DMS 273 (cell line): Measurements from ENCODE around the gene IRX2.

Experiments
- DNase-seq: peaks from one replicate; lab custom pipeline; 2025; ENCODE audit not compliant: unreplicated experiment; lab: John Stamatoyannopoulos, UW

IRX2 gene

DNA sequence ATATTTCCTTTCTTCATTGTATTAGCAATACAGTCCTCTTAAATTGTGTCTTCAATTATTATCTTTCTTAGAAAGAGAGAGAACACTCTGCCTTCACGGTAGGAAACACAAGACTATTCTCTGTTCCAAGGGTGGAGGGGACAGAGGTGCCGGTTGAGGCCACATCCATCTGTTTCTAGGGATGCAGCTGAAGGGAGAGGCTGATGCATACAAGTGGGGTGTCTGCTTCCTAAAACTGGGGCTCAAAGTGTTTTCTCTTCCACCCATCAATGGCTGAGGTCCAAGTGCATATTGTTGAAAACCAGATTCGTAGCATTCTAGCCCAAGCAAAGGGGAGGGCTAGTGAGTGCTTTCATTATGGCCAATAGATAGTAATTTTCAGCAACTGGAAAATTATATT, 9.5 kb downstream of the IRX2 start:
- no peak for DNase-seq

- no peak for DNase-seq
Measured at GRCh38 chr5:2740876-2741555, 10.5 kb downstream of the IRX2 start.

DNA sequence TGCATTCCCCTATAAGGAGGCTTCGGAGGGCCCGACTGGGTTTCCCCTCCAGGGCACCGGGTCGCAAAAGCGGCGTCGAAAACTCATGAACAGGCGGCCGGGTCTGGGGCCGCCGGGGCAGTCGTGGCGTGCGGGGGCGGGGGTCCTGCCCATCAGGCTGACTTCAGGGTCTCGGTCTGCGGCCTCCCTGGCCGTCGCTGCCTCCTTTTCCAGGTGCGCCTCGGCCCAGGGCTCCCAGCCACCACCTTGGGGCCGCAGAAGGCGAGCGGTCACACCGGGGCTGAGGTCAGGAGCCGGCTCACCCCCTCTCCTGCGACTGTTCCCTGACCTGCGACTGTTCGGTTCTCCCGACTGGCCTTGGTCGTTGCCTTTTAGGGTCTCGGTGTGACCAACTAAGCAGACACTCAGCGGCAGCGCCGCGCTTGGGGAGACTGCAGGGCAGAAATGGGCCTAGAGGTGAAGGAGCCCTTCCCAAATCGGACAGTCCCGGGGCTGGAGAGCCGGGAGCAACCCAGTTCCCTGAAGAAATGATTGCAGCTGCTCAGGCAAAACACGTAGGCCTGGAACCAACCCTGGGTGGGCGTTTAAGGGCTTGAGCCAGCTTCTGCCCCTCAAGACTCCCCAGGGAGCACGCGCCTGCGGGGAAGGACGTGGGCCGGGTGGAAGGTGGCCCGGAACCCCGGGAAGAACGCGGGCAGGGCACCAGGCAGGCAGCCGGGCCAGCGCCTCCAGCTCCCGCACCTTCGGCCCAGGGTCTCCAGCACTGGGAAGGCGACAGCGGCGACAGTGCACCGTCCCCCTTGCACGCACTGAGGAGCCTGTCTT, 11.2 kb downstream of the IRX2 start:
- no peak for DNase-seq

DNA sequence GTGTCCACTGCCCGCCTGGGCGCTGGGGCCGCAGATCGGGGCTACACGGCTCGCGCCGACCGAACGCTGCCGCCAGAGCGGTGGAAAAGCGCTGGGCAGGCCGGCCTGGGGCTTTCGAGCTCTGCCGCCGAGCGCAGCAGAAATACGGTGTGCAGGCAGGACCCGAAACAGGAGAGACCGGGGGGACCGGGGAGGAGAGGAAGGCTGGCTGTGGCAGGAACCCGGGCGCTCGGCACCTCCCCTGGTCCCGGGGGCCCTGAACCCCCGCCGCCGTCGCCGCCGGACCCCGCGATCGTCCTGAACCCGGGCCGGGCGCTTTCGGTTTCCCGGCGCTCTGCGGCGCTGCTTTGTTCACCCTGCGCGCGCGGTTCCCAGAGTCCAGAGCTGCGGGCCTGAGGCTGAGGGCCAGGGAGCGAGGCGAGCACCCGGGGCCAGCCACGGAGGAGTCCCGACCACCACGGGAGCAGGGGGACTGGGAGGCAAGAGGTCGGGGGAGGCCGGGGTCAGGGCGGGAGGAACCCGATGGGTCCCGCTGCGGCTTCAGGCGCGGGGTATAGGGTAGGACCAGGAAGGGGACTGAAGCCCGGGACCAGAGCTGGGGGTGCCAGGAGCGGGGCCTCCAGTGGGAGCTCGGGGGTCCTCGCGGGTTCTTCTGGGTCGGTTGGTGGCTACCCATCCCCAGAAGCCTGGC, 12.0 kb downstream of the IRX2 start:
- no peak for DNase-seq

DNA sequence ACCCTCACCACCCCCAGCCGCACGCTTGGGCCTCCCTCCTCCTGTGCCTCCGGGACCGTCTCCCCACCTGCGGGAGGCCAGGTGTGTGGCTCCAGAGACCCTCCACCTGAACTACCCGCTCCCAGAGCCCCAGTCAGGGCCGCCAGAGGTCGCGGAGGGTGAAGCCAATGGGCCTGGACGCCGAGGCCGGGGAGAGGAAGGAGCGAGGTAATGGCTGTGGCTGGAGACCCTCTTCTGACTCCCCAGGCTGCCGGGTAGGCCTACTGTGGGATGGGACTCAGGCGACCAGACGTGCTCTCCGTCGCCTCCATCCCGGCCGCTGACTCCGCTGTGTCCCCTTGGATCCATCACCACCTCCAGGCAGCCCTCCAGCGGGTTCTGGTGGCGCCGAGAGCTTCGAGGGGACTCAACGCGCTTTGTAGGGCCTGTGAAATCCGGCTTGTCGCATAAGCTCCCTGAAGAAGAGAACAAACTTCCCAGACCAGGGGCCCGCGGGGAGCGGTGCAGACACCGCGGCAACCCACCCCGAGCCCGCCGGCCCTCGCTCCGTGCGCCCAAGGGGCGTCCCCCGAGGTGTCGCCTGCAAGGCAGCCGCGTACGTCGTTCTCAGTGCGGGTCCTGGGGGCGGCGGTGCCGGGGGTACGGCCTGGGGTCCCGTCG, 12.6 kb downstream of the IRX2 start:
- DNase-seq = no peak

GRCh38 chr5:2738156-2738699, 13.2 kb downstream of the IRX2 start:
- no peak for DNase-seq

DNA sequence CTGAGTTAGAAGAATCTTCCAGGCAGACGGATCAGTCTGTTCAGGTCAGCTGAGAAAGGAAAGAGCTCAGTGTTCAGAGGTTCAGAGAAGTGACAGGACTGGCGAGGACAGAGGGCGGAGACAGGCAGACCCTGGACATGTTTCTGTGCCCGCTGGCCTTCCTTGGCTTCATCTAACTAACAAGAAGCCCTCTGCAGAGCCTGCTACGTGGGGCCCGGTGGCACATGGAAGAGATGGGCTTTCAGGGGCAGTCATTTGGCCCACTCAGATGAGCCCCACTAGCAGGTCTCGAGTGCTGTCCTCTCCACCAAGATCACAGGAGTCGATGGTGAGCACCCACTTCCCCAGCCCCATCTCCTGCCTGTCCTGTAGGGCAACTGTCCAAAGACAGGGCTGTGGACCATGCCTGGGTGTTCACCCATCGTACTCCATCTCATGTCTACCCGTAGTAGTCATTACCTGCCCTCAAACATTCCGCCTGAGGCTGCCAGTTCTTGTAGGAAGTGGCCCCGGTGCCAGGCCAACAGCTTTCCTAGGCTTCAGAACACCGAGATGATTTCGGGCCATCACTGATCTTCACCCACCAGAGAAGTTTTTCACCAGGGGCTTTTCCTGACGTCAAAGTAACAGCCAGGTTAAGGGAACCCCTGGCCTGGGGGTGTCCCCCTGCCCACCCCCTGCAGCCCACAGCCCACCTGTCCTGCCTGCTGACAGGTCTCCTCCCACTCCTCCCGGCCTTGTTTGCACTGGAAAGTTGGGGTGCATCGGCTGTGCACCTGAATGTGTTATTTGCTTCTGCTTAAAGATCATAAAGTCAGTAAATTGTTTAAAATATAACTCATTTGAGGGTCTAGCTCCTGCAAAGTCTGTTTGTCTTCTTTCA, 14.0 kb downstream of the IRX2 start:
- DNase-seq = no peak

- no peak for DNase-seq
Measured at GRCh38 chr5:2736872-2737271, 14.6 kb downstream of the IRX2 start.

- no peak for DNase-seq
Measured at GRCh38 chr5:2735996-2736395, 15.5 kb downstream of the IRX2 start.

DNA sequence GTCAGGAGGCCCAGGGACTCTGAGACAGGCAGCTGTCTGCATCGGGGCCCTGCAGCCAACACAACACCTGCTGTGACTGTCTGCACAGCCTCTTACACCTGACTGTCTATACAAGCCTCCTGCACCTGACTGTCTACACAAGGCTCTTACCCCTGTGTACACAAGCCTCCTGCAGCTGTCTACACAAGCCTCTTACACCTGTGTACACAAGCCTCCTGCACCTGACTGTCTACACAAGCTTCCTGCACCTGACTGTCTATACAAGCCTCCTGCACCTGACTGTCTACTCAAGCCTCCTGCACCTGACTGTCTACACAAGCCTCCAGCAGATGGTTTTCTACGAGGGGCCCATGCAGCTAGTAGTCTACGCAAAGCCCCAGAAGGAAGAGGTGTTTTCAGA, 18.6 kb downstream of the IRX2 start:
- no peak for DNase-seq

- no peak for DNase-seq
Measured at GRCh38 chr5:2732004-2732403, 19.5 kb downstream of the IRX2 start.

DNA sequence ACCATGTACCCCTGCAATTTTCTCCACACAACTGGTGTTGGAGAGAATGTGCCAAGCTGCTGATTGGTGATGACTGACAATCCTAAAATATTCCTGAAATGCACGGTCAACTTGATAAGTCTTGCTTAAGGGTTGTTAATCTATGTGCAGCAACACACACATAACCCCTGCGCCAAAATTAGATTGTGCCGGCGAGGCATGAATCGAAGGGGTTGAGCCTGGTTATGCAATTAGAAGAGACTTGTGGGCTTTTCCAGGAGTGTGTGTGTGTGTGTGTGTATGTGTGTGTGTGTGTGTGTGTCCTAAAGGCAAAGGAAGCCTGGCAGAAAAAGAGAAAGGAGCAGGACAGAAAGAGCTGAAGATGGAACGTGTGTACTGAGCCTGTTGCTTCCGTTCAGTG, 22.3 kb downstream of the IRX2 start:
- no peak for DNase-seq

DNA sequence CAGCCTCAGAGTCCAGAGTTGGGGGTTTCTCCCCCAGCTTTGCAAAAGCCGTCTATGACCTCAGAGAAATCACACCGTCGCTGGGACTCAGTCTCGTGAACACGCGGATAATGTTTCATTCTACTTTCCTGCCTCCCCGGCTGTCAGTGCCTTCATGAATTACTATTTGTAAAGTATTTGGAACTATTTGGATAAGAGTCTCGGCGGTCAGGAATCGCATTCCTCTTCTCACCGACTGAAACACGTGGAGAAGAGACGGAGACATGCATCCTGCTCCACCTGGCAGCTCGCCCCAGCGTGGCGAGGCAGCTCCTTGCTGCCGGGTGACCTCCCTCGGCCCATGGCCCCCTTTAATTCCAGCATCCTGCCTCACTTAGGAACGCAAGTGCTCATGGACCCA, 23.9 kb downstream of the IRX2 start:
- DNase-seq = no peak

- DNase-seq = no peak
Measured at GRCh38 chr5:2725980-2726765, 25.3 kb downstream of the IRX2 start.

- DNase-seq = no peak
Measured at GRCh38 chr5:2724831-2725230, 26.6 kb downstream of the IRX2 start.

DNA sequence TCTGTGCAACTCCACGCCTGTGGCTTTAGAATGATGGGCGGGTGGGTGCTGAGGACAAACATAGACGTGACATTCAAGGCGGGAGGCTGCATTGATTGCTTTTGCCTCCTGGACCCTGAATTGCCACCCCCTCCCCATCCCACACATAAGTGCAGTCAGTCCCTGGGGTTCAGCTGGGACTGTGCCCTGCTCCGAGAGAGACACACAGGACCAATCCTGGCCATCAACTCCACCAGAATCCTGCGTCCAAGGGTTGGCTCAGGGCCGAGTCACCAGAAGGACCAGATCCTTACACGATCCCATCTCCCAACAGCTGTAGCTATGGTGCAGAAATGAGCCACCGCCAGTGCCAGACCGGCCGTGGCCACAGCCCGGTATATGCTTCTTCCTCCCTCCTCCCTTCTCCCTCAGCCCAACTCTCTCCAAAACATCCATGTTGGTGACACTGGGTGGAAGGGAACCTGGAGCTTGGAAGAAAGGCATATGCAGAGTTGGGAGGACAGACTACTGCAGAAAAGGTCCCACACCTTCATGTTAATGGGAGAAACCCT, 27.4 kb downstream of the IRX2 start:
- no peak for DNase-seq

GRCh38 chr5:2722901-2723300, 28.6 kb downstream of the IRX2 start:
- DNase-seq = no peak

GRCh38 chr5:2721385-2722138, 29.9 kb downstream of the IRX2 start:
- DNase-seq = no peak
